Liver (tissue), 9 donors: Measurements from ENCODE around the gene H1-8. TPM values are rescaled to one million over a fixed set of nuclear protein-coding genes. Genes with fewer than 3 reads are reported as not detected.
A peak's percentile ranks its signal among the peaks of the same experiment; 100 is the strongest.

Experiments used
- DNase-seq: peaks from one replicate; pipeline ENCODE4 v3.0.0-alpha.2; 2017; ENCODE audit warnings: low spot score
- H3K27ac ChIP-seq, 2 donors: one replicate each; pipeline ENCODE4 v1.7.0; 2013; ENCODE audit warnings: inconsistent platforms in 2 of 2, low read length in 2 of 2, control low read depth in 1 of 2, low read depth in 1 of 2, mild to moderate bottlenecking in 1 of 2
- H3K27me3 ChIP-seq, 4 donors: one replicate each; pipeline versions ENCODE4 v1.6.1 to v1.7.0; 2013; ENCODE audit warnings: low read length in 3 of 4, inconsistent platforms in 1 of 4, mild to moderate bottlenecking in 1 of 4, moderate library complexity in 1 of 4; ENCODE audit not compliant: control insufficient read depth in 4 of 4, insufficient read depth in 4 of 4
- H3K36me3 ChIP-seq, 4 donors: one replicate each; pipeline versions ENCODE4 v1.6.1 to v1.7.0; 2013; ENCODE audit warnings: low read length in 3 of 4, mild to moderate bottlenecking in 3 of 4, low read depth in 1 of 4, moderate library complexity in 1 of 4; ENCODE audit not compliant: control insufficient read depth in 4 of 4, insufficient read depth in 3 of 4
- H3K4me1 ChIP-seq, 4 donors: one replicate each; pipeline versions ENCODE4 v1.6.1 to v1.7.0; 2013; ENCODE audit warnings: low read length in 3 of 4, mild to moderate bottlenecking in 3 of 4, moderate library complexity in 1 of 4; ENCODE audit not compliant: control insufficient read depth in 4 of 4, insufficient read depth in 4 of 4
- H3K4me3 ChIP-seq, 3 donors: one replicate each; pipeline versions ENCODE4 v1.6.1 to v1.7.0; 2013; ENCODE audit warnings: low read length in 3 of 3, control low read depth in 1 of 3, low read depth in 1 of 3, mild to moderate bottlenecking in 1 of 3
- H3K9ac ChIP-seq, 2 donors: one replicate each; pipeline ENCODE4 v1.7.0; 2013; ENCODE audit warnings: low read length in 2 of 2, mild to moderate bottlenecking in 2 of 2, moderate library complexity in 2 of 2, control low read depth in 1 of 2, low read depth in 1 of 2
- H3K9me3 ChIP-seq, 4 donors: one replicate each; pipeline versions ENCODE4 v1.6.1 to v1.7.0; 2013; ENCODE audit warnings: low read length in 3 of 4; ENCODE audit not compliant: control insufficient read depth in 4 of 4
- ATF3 ChIP-seq: IDR thresholded peaks from 2 replicates; pipeline ENCODE4 v1.6.1; 2016; ENCODE audit warnings: antibody characterized with exemption
- CTCF ChIP-seq: fragments of 150-350 bp; IDR thresholded peaks from 2 replicates; pipeline ENCODE4 v1.5.1; 2017; ENCODE audit warnings: improper control_type of control experiment, low read depth, low read length; ENCODE audit not compliant: missing input control
- GABPA ChIP-seq, 2 donors: IDR thresholded peaks in 1 of 2; conservative IDR thresholded peaks in 1 of 2; 2 replicates each; pipeline ENCODE4 v1.6.1; 2016; ENCODE audit warnings: antibody characterized with exemption in 2 of 2, mild to moderate bottlenecking in 1 of 2, moderate library complexity in 1 of 2
- HNF4A ChIP-seq, 2 donors: conservative IDR thresholded peaks; 2 replicates each; pipeline ENCODE4 v1.6.1; 2016; ENCODE audit warnings: antibody characterized with exemption in 2 of 2, mild to moderate bottlenecking in 2 of 2
- HNF4G ChIP-seq: IDR thresholded peaks from 2 replicates; pipeline ENCODE4 v1.6.1; 2016; ENCODE audit warnings: antibody characterized with exemption
- JUND ChIP-seq, 2 donors: IDR thresholded peaks; 2 replicates each; pipeline ENCODE4 v1.6.1; 2016; ENCODE audit warnings: antibody characterized with exemption in 2 of 2
- MAX ChIP-seq: IDR thresholded peaks from 2 replicates; pipeline ENCODE4 v1.6.1; 2016; ENCODE audit warnings: antibody characterized with exemption
- NR2F2 ChIP-seq: IDR thresholded peaks from 2 replicates; pipeline ENCODE4 v1.6.1; 2016; ENCODE audit warnings: antibody characterized with exemption
- RAD21 ChIP-seq, 2 donors: IDR thresholded peaks; 2 replicates each; pipeline ENCODE4 v1.6.1; 2016; ENCODE audit warnings: antibody characterized with exemption in 2 of 2, mild to moderate bottlenecking in 2 of 2
- REST ChIP-seq: IDR thresholded peaks from 2 replicates; pipeline ENCODE4 v1.6.1; 2016; ENCODE audit warnings: antibody characterized with exemption, mild to moderate bottlenecking
- RXRA ChIP-seq, 2 donors: IDR thresholded peaks; 2 replicates each; pipeline ENCODE4 v1.6.1; 2017 to 2018; ENCODE audit warnings: antibody characterized with exemption in 2 of 2, mild to moderate bottlenecking in 1 of 2
- SP1 ChIP-seq: IDR thresholded peaks from 2 replicates; pipeline ENCODE4 v1.6.1; 2018; ENCODE audit warnings: antibody characterized with exemption, mild to moderate bottlenecking
- TAF1 ChIP-seq: conservative IDR thresholded peaks from 2 replicates; pipeline ENCODE4 v1.6.1; 2016; ENCODE audit warnings: antibody characterized with exemption, mild to moderate bottlenecking
- WGBS: extraction: QIAGEN DNeasy Blood & Tissue Kit; methylation state at CpG from one replicate; pipeline ENCODE4 v1.1.7; 2013; 5-methylcytosine and 5-hydroxymethylcytosine counted together
- polyA plus RNA-seq, 2 donors: library from polyadenylated mRNA; stranded (reverse) in 1 of 2; unstranded in 1 of 2; fragments of 200-250 nt in 1 of 2; fragments of >200 nt in 1 of 2; fragmentation: Nextera tagmentation in 1 of 2; extraction: Ambion mirVana in 1 of 2; gene quantifications; one replicate each; pipeline versions ENCODE4 v1.2.1 to v1.2.3, GENCODE V29; 2013 to 2015
- total RNA-seq, 2 donors: library from RNA; depleted of rRNA; stranded (reverse); fragments of >200 nt; gene quantifications; one replicate each; pipeline ENCODE4 v1.2.3, GENCODE V29; 2014
- donor health status: healthy.
- donor health status: healthy.
- donor health status: healthy.
- donor health status: healthy.
- donor health status: healthy.

Gene H1-8
- total and polyA plus RNA-seq, 4 donors, result not detected

GRCh38 chr3:129591932-129592331 is 49.0 kb downstream of the H1-8 start (continued):
- no peak for TF ChIP-seq REST

- no peaks in the 10 kb centered on the region for H3K27me3 ChIP-seq
- H3K36me3 ChIP-seq, result no peaks in the 10 kb centered on the region
- TF ChIP-seq TAF1 (no peak), JUND (IDR thresholded peaks at IDR 0.05) (no peak), RAD21 (IDR thresholded peaks at IDR 0.05) (peak in 1 of 2 donors; percentile 6), SP1 (no peak), NR2F2 (peak; percentile 79), RXRA (IDR thresholded peaks at IDR 0.05) (peak; percentile 52 to 63)
- no peak overlapping the region for H3K9ac ChIP-seq
- no peak overlapping the region for H3K4me3 ChIP-seq
- 59% methylated on average over 26 of the region's 26 CpGs for WGBS
- H3K27ac ChIP-seq, result peak overlapping the region; percentile 58 to 80
- no peaks in the 10 kb centered on the region for H3K9me3 ChIP-seq
- DNase-seq, result peak; percentile 68
- H3K4me1 ChIP-seq, result peaks cover 6 to 34% (median 22%) of the 10 kb centered on the region in 4 donors
These were observed 49.6 kb downstream of the H1-8 start for GRCh38 chr3:129592381-129593131.

- peaks cover 8 to 35% (median 24%) of the 10 kb centered on the region in 4 donors for H3K4me1 ChIP-seq
- 76% methylated on average over 8 of the region's 8 CpGs for WGBS
- H3K9ac ChIP-seq, result no peak overlapping the region
- DNase-seq, result no peak
- no peaks in the 10 kb centered on the region for H3K9me3 ChIP-seq
- no peak overlapping the region for H3K4me3 ChIP-seq
- H3K27ac ChIP-seq, result peak overlapping the region; percentile 58 to 80
- TF ChIP-seq RXRA (IDR thresholded peaks at IDR 0.05) (no peak), MAX (no peak), ATF3 (no peak), CTCF (no peak), HNF4A (conservative IDR thresholded peaks at IDR 0.05) (no peak), NR2F2 (no peak), REST (no peak), HNF4G (no peak), TAF1 (no peak), GABPA (IDR thresholded peaks at IDR 0.05 in 1 of 2, conservative IDR thresholded peaks at IDR 0.05 in 1 of 2) (no peak)
- no peaks in the 10 kb centered on the region for H3K27me3 ChIP-seq
- H3K36me3 ChIP-seq, result no peaks in the 10 kb centered on the region
These were observed 50.2 kb downstream of the H1-8 start for GRCh38 chr3:129593230-129593594.
